ENCODE measurements around the gene CR2. TPM values are rescaled to one million over a fixed set of nuclear protein-coding genes. Genes with fewer than 3 reads are reported as not detected.

Gene CR2
- total RNA-seq: 0.27 TPM

DNA sequence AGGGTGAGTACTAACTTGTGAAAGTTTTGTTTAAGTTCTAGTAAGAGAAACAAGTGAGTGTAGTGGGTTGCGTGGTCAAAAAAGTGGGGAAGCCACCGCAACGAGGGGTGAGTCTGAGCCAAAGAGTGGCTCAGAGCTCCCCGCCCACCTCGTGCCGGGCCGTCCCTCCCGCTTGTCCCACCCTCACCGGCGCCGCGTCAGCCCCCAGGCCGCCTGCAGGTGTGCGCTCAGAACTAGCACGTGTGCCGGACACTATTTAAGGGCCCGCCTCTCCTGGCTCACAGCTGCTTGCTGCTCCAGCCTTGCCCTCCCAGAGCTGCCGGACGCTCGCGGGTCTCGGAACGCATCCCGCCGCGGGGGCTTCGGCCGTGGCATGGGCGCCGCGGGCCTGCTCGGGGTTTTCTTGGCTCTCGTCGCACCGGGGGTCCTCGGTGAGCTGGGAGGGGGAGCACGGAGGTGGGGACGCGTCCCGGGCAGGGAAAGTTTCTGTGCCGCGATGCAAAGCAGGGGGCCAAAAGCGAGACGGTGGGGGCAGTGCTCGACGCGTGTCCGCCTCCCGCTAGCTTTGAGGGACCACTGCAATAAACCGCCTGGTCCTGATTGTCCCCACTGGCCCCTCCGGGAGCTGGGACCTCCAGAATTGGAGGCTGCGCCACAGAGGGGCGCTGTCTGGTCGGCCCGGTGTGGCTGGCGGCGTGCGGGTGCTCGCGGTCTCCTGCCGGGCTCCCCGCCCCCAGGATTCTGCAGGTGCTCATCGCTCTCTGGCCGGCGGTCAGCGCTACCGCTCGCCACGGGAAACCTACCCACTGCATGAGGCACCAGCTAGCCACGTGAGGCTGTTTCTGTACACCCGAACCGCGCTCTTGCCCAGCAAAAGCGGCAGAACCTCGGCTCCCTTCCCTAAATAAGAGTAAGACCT lies at the start of gene CR2:
Gene CR2, plus strand, starts transcription at position 283 of the 919 bp plus-strand sequence. Its CDS starts 91 bp downstream, at position 374.
- ATAC-seq (peak; percentile 55), DNase-seq (ENCODE audit: low spot score) (peak; percentile 56)
- intact Hi-C loops (cut with DNase I): no loop called here

DNA sequence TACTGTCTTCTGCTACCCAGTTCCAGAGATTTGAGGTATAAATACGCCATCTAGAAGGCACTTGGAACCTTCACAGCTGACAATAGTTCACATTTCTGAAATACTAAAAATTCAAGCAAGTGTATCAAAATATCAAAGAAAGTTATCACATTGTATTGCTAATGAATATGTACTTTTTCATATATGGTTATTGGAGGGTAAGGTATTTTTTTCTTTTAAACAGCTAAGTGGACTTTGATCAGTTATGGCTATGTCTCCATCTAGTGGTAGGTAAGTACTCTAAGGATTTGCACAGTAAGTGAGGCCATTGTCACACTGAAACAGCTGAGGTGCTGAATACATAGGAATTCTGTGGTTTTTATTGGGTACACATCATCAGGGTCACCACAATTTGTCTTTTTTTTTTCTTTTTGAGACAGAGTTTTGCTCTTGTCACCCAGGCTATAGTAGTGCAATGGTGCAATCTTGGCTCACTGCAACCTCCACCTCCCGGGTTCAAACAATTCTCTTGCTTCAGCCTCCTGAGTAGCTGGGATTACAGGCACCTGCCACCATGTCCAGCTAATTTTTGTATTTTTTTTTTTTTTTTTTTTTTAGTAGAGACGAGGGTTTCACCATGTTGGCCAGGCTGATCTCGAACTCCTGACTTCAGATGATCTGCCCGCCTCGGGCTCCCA lies 49.1 kb upstream of the CR2 start:
- intact Hi-C loops (cut with DNase I): no loop called here
- DNase-seq (ENCODE audit: low spot score) (no peak), ATAC-seq (peak; percentile 79)

DNA sequence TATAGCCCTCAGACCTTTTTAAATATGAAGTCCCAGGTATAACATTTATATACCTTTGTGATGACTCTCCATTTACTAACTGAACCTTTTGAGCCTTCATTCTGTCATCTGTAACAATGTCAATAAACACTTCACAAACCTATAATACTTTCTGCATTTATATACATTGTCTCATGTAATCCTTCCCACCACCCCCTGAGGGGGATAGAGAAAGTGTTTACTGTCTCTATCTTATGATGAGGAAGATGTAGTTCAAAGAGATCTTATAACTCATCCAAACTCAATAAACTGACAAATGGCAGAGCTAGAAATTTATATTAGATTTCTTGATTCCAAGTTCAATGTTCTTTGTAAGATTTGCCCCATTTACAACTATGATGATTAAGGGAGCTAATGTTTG lies 48.3 kb upstream of the CR2 start:
- intact Hi-C loops (cut with DNase I): no loop called here
- ATAC-seq (no peak), DNase-seq (ENCODE audit: low spot score) (no peak)

DNA sequence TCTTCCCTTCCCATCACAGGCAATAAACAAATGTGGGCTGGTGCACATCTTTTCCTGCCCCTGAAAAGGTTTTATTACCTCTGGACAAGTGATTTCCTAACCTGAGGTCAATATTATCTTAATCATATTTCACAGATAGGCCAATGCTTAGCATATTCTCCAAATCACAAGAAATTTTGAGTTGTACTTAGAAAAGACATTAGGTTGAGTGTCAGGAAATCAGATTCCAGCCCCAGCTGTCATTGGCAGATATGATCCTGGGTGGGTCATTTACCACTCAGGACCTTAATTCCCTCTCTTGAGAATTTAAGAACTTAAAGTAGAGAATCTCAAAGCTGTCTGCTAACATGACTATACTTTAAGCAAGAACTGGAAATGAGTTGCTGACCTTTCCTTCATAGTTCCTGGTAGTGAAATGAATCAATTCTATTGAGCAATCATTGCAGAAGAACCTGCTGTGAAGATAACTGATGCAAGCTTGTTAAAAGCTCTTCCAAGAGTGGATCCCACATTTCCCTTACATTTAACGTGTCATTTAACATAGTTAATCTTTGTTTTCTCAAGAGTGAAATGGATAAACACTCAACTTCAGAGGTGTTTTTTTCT lies 46.4 kb upstream of the CR2 start:
- no peak for ATAC-seq

DNA sequence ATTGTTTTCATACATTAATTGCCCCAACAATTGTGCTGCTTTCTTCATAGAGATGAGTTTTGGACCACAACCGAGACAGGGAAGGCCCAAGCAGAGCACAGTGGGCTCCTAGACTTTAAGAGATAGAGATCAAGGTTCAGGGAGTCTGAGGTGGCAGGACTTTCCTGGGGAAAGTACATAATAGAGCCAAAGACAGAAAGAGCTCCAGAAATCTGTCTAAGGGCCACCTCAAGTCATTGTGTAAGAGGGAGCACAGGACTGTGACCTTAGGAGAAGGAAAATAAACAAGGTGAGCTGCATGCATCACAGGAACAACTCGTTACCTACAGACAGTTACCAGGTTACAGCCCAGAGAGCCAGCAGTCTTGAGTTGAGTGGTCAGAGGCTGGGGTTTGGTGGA lies 41.3 kb upstream of the CR2 start:
- DNase-seq (ENCODE audit: low spot score) (no peak), ATAC-seq (no peak)
- intact Hi-C loops (cut with DNase I): no loop called here

More for the DNA sequence above, 46.4 kb upstream of the CR2 start:
- intact Hi-C loops (cut with DNase I): no loop called here
- DNase-seq (ENCODE audit: low spot score): no peak

DNA sequence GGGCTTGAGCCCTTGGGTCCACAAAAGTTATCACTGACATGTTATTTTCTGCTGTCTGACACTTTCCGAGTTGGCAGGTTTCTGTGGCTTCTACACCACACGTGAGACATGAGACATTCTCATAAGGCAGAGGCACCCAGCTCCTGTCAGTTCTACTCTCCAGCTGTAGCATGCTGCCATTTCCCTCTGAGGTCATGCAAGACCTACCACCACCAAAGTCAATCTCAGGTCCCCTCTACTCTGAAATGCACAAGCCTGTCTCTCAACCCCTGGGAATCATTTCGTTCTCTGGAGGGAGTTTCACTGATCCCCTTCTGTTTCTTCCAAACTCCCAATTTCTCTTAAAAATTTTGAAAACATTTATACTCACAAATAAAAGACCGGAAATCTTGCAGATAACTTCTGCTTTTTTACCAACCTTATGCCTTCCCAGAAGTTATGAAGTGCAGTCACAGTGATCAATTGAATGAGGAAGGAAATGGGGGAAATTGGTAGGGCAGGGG lies 39.5 kb upstream of the CR2 start:
- intact Hi-C loops (cut with DNase I): no loop called here
- no peak for ATAC-seq
- DNase-seq (ENCODE audit: low spot score): no peak

- ATAC-seq: no peak
- DNase-seq (ENCODE audit: low spot score): no peak
- intact Hi-C loops (cut with DNase I): no loop called here
Observed at GRCh38 chr1:207417076-207417475, 37.1 kb upstream of the CR2 start.

DNA sequence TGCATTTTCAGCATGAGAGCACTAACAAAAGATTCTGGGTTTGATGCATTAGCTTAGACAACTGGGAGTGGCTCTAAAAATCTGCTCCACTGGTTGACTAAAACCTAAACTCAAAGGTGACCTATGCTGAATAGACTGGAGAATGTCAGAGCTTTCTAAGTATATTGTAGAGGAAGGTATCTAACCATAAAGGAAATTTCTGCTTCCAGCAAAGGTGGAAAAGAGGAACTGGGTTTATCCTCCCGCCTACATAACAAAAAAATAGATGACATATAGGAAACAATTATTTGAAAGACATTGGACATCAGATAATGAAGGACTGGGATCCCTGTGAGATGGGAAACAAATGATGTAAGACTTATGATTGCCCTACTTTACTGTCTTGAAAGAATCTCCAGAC lies 35.8 kb upstream of the CR2 start:
- ATAC-seq: no peak
- no peak for DNase-seq (ENCODE audit: low spot score)
- intact Hi-C loops (cut with DNase I): no loop called here

DNA sequence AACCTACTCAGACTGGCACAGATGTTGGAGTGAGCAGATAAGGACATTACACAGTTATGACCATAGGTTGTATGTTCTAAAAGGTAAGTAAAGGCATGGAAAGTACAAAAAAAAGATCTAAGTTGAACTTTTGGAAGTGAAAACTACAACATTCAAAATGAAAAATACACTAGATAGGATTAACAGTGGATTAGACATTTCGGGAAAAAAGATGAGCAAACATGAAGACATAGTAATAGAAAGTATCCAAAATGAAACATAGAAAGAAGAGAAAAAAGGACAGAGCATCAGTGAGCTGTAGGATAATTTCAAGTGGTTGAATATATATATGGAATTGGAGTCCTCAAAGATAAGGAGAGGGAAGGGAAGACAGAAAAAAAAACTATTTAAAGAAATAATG lies 34.0 kb upstream of the CR2 start:
- intact Hi-C loops (cut with DNase I): no loop called here
- DNase-seq (ENCODE audit: low spot score) (no peak), ATAC-seq (no peak)

- intact Hi-C loops (cut with DNase I): no loop called here
Observed at GRCh38 chr1:207421078-207421477, 33.0 kb upstream of the CR2 start.

DNA sequence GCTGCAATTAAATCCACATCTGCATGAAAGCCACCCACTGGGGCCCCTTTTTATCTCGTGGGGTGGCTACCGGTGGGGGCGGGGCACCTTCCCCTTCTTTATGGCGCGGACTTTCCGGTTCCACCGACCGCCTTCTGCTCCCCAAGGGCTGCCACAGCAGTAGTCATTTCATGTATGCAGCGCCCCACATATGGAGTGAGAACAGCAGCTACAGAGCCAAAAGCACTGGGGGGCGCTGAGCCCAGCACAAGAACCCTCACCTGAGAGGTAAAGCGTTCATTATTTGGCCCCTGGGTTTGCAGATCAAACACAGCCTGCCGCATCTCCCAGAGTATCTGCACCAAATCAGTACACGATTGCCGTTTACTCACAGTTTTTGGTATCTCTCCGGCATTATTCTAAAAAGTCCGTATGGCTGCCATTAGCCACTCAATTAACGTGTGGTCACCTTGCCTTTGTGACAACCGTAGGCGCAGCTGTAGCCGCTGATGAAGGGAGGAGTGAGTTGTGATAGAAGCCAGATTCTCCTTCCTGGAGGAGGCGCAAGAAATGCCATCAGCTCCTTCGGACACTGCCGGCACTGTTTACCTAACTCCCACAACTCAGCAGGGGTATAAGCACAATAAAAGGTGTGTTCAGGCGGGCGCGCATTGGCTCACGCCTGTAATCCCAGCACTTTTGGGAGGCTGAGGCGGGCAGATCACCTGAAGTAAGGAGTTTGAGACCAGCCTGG lies 30.4 kb upstream of the CR2 start:
- no peak for ATAC-seq
- DNase-seq (ENCODE audit: low spot score): no peak
- intact Hi-C loops (cut with DNase I): no loop called here

More at GRCh38 chr1:207421078-207421477, 33.0 kb upstream of the CR2 start:
- no peak for ATAC-seq
- no peak for DNase-seq (ENCODE audit: low spot score)

- ATAC-seq: no peak
- intact Hi-C loops (cut with DNase I): no loop called here
- DNase-seq (ENCODE audit: low spot score): no peak
Observed at GRCh38 chr1:207424570-207425131, 29.5 kb upstream of the CR2 start.

- intact Hi-C loops (cut with DNase I): no loop called here
- ATAC-seq (no peak), DNase-seq (ENCODE audit: low spot score) (no peak)
Observed at GRCh38 chr1:207427832-207428585, 26.1 kb upstream of the CR2 start.

DNA sequence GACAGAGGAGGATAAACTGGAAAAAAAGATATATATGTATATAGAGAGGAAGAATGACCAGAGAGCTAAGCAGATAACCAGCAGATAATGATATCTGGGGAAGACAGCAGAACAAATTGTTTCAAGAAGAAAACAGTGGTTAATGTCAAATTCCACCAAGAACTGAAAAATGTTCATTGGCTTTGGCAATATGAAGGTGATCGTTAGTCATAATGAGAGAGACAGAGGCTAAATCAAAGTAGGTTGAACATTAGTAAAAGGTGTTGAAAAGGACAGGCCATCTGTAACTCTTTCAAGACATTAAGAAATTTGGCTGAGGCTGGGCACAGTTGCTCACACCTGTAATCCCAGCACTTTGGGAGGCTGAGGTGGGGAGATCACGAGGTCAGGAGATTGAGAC lies 25.3 kb upstream of the CR2 start:
- ATAC-seq: no peak
- intact Hi-C loops (cut with DNase I): no loop called here
- no peak for DNase-seq (ENCODE audit: low spot score)

DNA sequence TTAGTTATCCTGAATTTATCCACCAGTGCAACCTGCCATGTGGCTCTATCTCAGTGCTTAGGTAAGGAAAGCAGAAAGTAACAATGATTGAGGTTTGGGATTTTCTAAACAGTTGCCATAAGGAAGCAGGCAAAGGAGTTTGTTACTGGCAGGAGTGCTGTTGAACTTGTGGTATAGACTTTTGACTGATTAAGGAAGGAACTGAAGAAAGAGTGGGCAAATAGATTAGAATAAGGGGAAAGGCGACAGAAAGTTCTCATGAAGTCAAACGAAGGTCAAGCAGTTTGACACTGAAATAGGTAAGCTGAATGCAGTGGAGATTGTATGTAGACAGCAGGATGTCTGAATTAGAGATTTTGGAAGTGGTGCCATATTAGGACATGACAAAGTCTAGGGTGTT lies 24.2 kb upstream of the CR2 start:
- no peak for ATAC-seq
- intact Hi-C loops (cut with DNase I): no loop called here
- no peak for DNase-seq (ENCODE audit: low spot score)

DNA sequence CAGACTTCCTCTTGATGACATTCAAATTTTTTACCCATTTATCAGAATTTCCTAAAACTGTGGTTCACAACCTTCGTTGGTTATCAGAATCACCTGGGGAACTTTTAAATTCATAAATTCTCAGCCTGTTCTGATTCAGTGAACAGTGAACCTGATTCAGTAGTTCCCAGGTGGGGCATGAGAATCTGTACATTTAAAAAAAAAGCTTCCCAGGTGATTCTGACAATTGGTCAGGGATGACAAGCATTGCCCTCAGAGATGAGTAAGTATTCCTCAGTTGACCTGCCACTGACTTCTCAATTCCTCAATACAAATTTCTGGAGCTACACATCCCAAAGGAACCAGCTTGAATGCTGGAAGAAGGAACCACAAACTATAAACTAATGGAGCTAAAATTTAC lies 23.5 kb upstream of the CR2 start:
- intact Hi-C loops (cut with DNase I): no loop called here
- ATAC-seq (no peak), DNase-seq (ENCODE audit: low spot score) (no peak)

- ATAC-seq (no peak), DNase-seq (ENCODE audit: low spot score) (no peak)
- intact Hi-C loops (cut with DNase I): no loop called here
Observed at GRCh38 chr1:207431508-207431907, 22.6 kb upstream of the CR2 start.

DNA sequence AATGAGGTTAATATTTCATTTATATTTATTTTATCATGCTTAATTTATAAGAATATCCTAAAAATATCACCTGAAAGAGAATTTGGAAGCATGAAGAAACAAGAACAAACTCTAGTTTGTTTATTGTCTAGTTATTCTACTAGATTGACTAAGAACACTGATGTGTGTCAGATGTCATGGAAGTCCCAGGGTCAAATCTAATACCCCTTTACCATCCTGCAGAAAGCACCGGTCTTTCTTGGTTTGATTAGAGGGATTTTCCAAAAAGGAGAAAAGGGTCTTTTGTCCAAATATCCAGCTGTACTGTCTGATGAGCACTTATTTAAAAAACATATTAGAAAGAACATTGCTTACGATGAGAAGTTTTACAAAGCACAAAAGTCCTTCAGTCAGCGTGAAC lies 20.7 kb upstream of the CR2 start:
- ATAC-seq (no peak), DNase-seq (ENCODE audit: low spot score) (no peak)
- intact Hi-C loops (cut with DNase I): no loop called here
